Activated CD8-positive, alpha-beta memory T cell treated with anti-CD3 and anti-CD28 coated beads for 1 hour (primary cell): ENCODE data around the gene CABLES2.
"Not testable (repeated sequence)": the region's sequence is repeated elsewhere in the genome, so short reads cannot be mapped to it uniquely, and the experiment has no call there.

Source experiments
- DNase-seq, 2 donors: peaks; one replicate each; pipeline ENCODE4 v3.0.0-alpha.2; 2020; ENCODE audit warnings: low read depth in 1 of 2; ENCODE audit errors: extremely low read depth in 1 of 2

The CABLES2 gene

GRCh38 chr20:62374331-62375152 is 32.5 kb downstream of the CABLES2 start:
- DNase-seq, result no peak

- DNase-seq, result not testable (repeated sequence)
These were observed 33.4 kb downstream of the CABLES2 start for GRCh38 chr20:62373631-62374179.

GRCh38 chr20:62372042-62372993 is 34.8 kb downstream of the CABLES2 start:
- no peak for DNase-seq

GRCh38 chr20:62371588-62372041 is 35.5 kb downstream of the CABLES2 start:
- DNase-seq, result no peak

GRCh38 chr20:62370807-62371587 is 36.1 kb downstream of the CABLES2 start:
- no peak for DNase-seq

- no peak for DNase-seq
These were observed 36.8 kb downstream of the CABLES2 start for GRCh38 chr20:62370115-62370806.

- no peak for DNase-seq
These were observed 37.3 kb downstream of the CABLES2 start for GRCh38 chr20:62369815-62370114.

- no peak for DNase-seq
These were observed 37.9 kb downstream of the CABLES2 start for GRCh38 chr20:62368976-62369814.

- no peak for DNase-seq
These were observed 38.6 kb downstream of the CABLES2 start for GRCh38 chr20:62368392-62368975.

GRCh38 chr20:62367633-62368391 is 39.3 kb downstream of the CABLES2 start:
- no peak for DNase-seq

- no peak for DNase-seq
These were observed 39.9 kb downstream of the CABLES2 start, which contains the start of gene LAMA5 for GRCh38 chr20:62367136-62367632. TSS of gene LAMA5 (minus strand) at chr20:62367312. CDS start at chr20:62367245, 67 bp downstream.

- no peak for DNase-seq
These were observed 40.5 kb downstream of the CABLES2 start for GRCh38 chr20:62366370-62367135.

GRCh38 chr20:62365814-62366369 is 41.2 kb downstream of the CABLES2 start:
- no peak for DNase-seq

GRCh38 chr20:62364911-62365736 is 42.0 kb downstream of the CABLES2 start:
- DNase-seq, result no peak

GRCh38 chr20:62363920-62364851 is 42.9 kb downstream of the CABLES2 start:
- DNase-seq, result no peak
